HG03575 (cell line): ENCODE measurements around the gene PRR29.
"Not testable (repeated sequence)": the region's sequence is repeated elsewhere in the genome, so short reads cannot be mapped to it uniquely, and the experiment has no call there.

Source experiments
- ATAC-seq: cut with Tn5 transposase; IDR thresholded peaks from one replicate; pipeline ENCODE4 v1.9.1; 2021; ENCODE audit not compliant: unreplicated experiment, insufficient number of reproducible peaks, low FRiP score; ENCODE audit errors: extremely low read depth

PRR29 gene

GRCh38 chr17:64006361-64007088 is 8.4 kb downstream of the PRR29 start:
- no peak for ATAC-seq

- ATAC-seq, result not testable (repeated sequence)
Measured at GRCh38 chr17:64007089-64007837, 9.1 kb downstream of the PRR29 start.

- no peak for ATAC-seq
Measured at GRCh38 chr17:64007838-64008282, 9.7 kb downstream of the PRR29 start.

- no peak for ATAC-seq
Measured at GRCh38 chr17:64008346-64008745, 10.2 kb downstream of the PRR29 start.

- no peak for ATAC-seq
Measured at GRCh38 chr17:64008830-64009229, 10.7 kb downstream of the PRR29 start.

GRCh38 chr17:64009571-64010402 is 11.6 kb downstream of the PRR29 start:
- no peak for ATAC-seq

- ATAC-seq, result no peak
Measured at GRCh38 chr17:64015447-64015846, 17.3 kb downstream of the PRR29 start.

- no peak for ATAC-seq
Measured at GRCh38 chr17:64016231-64016784, 18.2 kb downstream of the PRR29 start.

GRCh38 chr17:64016974-64017373 is 18.8 kb downstream of the PRR29 start:
- no peak for ATAC-seq

GRCh38 chr17:64017381-64017980 is 19.3 kb downstream of the PRR29 start:
- no peak for ATAC-seq

GRCh38 chr17:64019551-64019961 is 21.4 kb downstream of the PRR29 start:
- ATAC-seq, result not testable (repeated sequence)

- no peak for ATAC-seq
Measured at GRCh38 chr17:64020056-64020766, 22.1 kb downstream of the PRR29 start, which contains the start of gene ICAM2. TSS of gene ICAM2 (minus strand) at chr17:64020633. CDS start at chr17:64006691, 13,942 bp downstream.

- no peak for ATAC-seq
Measured at GRCh38 chr17:64022611-64023063, 24.5 kb downstream of the PRR29 start.

GRCh38 chr17:64024215-64024654 is 26.1 kb downstream of the PRR29 start:
- ATAC-seq, result no peak

GRCh38 chr17:64024781-64025731 is 26.9 kb downstream of the PRR29 start:
- no peak for ATAC-seq

GRCh38 chr17:64025732-64026294 is 27.7 kb downstream of the PRR29 start:
- no peak for ATAC-seq
